ENCODE results near the gene U2AF2.
A peak's percentile ranks its signal among the peaks of the same experiment; 100 is the strongest.

U2AF2 gene

DNA sequence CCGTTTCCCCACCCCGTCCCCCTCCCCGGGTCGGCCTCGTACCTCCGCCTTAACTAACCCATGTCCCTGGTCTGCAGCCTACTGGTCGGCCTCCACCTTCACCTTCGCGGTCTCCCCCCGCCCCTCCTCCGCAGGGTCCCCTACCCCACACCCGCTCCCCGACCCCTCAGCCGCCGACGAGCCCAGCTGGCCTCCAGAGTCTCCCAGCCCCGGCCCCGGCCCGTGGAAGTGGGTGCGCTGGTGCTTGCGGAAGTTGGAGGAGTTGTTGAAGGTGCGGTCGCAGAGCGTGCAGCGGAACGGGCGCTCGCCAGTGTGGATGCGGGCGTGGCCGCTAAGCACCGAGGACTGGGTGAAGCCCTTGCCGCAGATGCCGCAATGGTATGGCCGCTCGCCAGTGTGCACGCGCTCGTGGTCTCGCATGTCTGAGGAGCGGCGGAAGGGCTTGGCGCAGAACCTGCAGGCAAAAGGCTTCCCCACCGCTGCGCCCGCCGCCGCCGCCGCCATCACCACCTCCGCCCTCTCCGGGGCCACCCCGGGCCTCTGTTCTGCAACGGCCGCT lies 33.1 kb upstream of the U2AF2 start:
- DNase-seq (ENCODE audit: low spot score), result no peak

DNA sequence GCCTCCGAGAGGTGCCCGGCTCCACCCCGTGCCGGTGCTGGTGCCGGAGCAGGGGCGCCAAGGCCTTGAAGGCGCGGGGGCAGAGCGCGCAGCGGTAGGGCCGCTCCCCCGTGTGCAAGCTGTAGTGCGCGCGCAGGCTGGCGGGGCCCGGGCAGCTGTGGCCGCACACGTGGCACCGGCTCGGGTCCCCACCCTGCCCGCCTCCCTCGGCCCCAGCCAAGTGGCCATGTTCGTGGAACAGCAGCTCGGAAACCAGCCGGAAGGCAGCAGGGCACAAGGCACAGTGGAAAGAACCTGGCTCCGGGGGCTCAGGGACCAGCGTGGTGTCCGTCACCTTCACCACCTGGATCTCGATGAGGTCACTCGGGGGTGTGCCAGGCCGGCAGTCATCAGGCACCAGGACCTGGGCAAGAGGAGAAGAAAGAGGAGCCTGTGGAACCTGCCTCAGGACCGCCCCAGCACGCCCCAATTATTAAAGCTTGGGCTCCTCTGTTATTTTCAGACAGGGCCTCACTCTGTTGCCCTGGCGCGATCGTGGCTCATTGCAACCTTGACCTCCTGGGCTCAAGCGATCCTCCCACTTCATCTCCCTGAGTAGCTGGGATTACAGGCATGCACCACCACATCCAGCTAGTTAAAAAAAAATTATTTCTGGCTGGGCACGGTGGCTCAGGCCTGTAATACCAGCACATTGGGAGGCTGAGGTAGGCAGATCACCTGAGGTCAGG lies 32.4 kb upstream of the U2AF2 start:
- no peak for DNase-seq (ENCODE audit: low spot score)

DNA sequence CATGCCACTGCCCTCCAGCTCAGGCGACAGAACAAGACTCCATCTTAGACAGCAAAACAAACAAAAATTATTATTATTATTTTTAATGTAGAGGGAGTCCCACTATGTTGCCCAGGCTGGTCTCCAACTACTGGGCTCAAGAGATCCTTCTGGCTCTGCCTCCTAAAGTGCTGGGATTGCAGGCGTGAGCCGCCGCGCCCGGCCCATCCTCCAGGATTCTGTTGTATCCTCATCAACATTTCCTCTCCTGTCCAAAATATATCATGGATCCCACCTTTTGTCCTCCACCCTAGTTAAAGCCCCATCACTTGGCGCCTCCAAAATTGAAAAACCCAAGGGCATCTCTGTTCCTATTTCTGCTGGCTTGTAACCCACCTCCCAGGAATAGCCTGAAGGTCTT lies 31.7 kb upstream of the U2AF2 start:
- DNase-seq (ENCODE audit: low spot score), result no peak

DNA sequence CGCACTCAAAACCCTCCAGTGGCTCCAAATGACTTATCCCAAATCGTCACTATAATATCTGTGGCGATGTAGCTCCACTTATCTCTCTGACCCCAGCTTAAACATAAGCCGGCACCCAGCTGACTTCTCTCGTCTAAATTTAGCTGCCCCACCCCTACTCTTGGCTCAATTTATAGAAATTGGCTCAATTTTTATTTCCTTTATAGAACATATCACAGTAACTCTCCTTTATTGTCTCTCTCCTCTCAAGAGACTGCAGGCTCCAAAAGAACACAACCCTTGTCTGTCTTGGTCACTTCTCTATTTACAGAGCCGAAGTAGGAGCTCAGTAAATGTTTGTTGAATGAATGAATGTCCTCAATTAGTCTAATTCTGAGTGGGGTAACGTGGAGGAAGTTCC lies 31.3 kb upstream of the U2AF2 start:
- no peak for DNase-seq (ENCODE audit: low spot score)

- DNase-seq (ENCODE audit: low spot score), result peak; percentile 97
Observed at GRCh38 chr19:55624109-55625003, 30.5 kb upstream of the U2AF2 start, which contains the start of gene ZNF784. Gene ZNF784 (minus strand): TSS chr19:55624566. CDS start chr19:55624561, 5 bp downstream.

- no peak for DNase-seq (ENCODE audit: low spot score)
Observed at GRCh38 chr19:55625004-55625326, 29.9 kb upstream of the U2AF2 start.

GRCh38 chr19:55626350-55626749 lies 28.5 kb upstream of the U2AF2 start:
- DNase-seq (ENCODE audit: low spot score), result no peak

GRCh38 chr19:55632463-55632834 lies 22.4 kb upstream of the U2AF2 start:
- peak; percentile 72 for DNase-seq (ENCODE audit: low spot score)

DNA sequence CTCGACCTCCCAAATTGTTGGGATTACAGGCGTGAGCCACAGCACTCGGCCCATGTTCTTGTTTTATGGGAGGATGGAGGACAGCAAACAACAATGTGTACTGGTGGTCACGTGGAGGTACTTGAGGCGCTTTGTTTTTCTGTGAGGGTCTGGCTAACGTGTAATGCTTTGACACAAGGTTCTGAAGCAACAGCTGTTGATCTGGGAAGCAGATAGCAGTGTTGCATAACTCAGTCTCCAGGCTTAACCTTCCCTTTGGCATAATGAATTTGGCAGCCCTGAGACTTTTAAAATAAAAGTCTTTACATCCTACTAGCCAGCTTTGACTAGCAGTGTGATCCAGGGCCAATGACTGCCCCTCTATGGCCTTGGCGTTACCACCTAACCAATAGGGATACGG lies 21.0 kb upstream of the U2AF2 start:
- no peak for DNase-seq (ENCODE audit: low spot score)

GRCh38 chr19:55635334-55635717 lies 19.5 kb upstream of the U2AF2 start:
- DNase-seq (ENCODE audit: low spot score), result no peak

- DNase-seq (ENCODE audit: low spot score), result no peak
Observed at GRCh38 chr19:55635856-55636440, 18.9 kb upstream of the U2AF2 start.

DNA sequence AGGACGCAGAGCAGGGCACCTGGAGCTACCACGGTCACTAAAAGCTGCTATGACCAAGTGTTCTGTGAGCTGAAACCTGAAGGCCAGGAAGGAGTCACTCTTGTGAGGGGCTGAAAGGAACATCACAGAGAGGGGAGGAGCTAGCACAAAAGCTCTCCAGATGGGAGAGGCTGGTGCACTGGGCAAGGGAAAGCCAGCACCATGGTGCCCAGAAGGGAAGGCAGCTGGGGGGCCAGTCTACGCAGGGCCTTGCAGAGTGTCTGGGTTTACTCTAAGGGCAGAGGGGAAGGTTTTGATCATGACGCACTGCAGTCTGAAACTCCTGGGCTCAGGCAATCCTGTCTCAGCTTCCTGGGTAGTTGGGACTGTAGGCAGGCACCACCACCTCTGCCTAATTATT lies 18.1 kb upstream of the U2AF2 start:
- DNase-seq (ENCODE audit: low spot score), result no peak

DNA sequence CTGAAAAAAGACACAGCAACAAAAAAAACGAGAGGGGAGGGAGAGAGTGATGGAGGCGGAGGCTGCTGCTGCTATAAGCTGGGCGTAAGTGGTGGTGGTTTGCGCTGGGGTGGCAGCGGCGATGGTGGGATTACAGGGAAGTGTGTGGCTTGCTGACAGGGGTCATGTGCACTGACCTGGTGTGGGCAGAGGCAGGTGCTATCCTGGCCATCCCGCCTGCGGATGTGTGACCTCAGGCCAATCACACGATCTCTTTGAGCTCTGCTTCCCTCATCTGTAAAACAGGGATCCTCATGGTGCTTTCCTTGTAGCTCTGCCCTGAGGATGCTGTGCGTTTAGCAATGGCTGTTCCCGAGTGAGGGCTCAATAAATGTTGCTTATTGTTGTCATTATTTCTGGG lies 17.3 kb upstream of the U2AF2 start:
- DNase-seq (ENCODE audit: low spot score), result no peak

DNA sequence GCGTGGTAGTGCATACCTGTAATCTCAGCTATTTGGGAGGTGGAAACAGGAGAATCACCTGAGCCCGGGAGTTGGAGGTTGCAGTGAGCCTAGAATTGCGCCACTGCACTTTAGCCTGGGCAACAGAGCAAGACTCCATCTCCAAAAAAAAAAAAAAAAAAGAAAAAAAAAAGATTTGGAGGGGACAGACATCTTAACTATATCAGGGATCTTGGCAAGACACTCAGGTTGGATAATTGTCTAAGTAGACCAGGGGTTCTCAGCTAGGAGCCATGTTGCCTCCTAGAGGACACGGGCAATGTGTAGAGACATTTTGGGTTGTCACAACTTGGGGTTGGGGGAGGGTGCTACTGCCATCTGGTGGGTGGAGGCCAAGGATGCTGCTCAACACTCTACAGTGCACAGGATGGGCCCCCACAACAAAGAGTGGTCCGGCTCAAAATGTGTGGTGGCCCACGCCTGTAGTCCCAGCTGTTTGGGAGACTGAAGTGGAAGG lies 15.9 kb upstream of the U2AF2 start:
- DNase-seq (ENCODE audit: low spot score), result no peak

- DNase-seq (ENCODE audit: low spot score), result peak; percentile 73
Observed at GRCh38 chr19:55640043-55640576, 14.7 kb upstream of the U2AF2 start.

- peak; percentile 86 for DNase-seq (ENCODE audit: low spot score)
Observed at GRCh38 chr19:55640577-55641425, 14.0 kb upstream of the U2AF2 start, which contains the start of gene ZNF580. Gene ZNF580 (plus strand): TSS chr19:55641002. CDS start chr19:55642509, 1,507 bp downstream.

DNA sequence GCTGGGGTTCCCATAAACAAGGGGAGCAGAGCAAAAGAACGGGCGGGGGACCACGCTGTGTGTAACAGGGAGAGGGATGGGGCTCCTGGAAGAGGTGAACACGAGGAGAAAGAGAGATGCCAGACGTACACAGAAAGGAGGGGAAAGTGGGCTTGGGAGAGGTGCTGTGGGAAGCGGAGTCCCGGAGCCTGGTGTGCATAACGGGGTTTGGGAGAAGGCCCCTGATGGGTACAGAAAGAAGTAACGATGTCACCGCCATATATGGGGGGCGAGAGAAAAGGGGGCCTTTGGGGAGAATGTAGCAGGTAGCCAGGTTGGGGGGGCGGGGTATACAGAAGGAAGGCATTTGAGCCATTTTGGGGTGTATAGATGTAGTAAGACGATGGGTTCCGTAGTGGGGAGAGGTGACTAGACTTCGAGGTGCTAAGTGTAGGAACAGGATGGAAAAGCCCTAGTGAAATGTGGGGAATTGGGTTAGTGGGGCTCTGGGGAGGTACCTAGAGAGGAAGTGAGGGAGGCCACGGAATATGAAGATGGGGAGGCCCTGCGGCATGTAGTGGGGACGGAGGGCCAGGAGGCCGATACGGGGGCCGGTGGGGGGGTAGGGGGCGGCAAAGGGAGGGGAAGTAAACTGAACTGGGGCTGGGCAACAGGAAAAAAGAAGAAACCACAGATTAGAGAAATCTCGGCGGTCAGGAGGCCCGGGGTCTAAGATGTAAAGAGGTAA lies 13.2 kb upstream of the U2AF2 start:
- DNase-seq (ENCODE audit: low spot score), result no peak

DNA sequence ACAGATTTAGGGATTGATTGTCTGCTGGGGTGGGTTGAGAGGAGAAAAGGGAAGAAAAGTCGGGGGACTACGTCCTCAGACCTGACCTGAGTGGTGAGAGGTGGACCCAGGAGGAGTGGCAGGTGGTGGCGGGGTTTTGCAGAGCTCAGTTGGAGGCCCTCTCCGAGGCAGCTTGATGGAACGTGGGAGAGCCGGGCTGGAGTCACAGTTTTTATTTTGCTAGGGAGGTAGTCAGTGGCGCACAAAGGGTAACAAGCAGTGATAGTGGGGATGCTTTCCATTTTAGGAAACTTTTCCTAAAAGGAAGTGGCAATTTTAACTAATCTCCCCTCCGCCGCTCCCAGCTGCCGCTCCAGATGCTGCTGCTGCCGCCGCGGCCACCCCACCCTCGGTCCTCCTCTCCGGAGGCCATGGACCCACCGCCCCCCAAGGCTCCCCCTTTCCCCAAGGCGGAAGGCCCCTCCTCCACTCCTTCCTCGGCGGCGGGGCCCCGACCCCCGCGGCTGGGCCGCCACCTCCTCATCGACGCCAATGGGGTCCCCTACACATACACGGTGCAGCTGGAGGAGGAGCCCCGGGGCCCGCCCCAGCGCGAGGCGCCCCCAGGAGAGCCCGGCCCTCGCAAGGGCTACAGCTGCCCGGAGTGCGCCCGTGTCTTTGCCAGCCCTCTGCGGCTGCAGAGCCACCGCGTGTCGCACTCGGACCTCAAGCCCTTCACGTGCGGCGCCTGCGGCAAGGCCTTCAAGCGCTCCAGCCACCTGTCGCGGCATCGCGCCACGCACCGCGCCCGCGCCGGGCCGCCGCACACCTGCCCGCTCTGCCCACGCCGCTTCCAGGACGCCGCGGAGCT lies 12.5 kb upstream of the U2AF2 start:
- no peak for DNase-seq (ENCODE audit: low spot score)

GRCh38 chr19:55643003-55643886 lies 11.6 kb upstream of the U2AF2 start, which contains the start of gene ZNF581:
Gene ZNF581 (plus strand): TSS chr19:55643649. CDS start chr19:55644572, 923 bp downstream.
- DNase-seq (ENCODE audit: low spot score), result peak; percentile 91
